Stomach (tissue), 4 donors: Measurements from ENCODE around the gene COMMD1.

Experiments used
- CTCF ChIP-seq, 7 experiments: fragments of 450-650 bp in 4 of 7; fragments of 200-600 bp in 3 of 7; sonication (generic) in 3 of 7; IDR thresholded peaks; one replicate each; pipeline ENCODE4 v1.5.1; 2016 to 2019; ENCODE audit warnings: antibody characterized with exemption in 7 of 7, control low read depth in 2 of 7, mild to moderate bottlenecking in 1 of 7
- POLR2A ChIP-seq, 4 donors: fragments of 450-650 bp; IDR thresholded peaks; one replicate each; pipeline ENCODE4 v1.6.1; 2016; ENCODE audit warnings: antibody characterized with exemption in 4 of 4, control low read depth in 2 of 4, mild to moderate bottlenecking in 1 of 4, moderate library complexity in 1 of 4
- POLR2AphosphoS5 ChIP-seq, 3 donors: sonication (generic); formaldehyde crosslinking; IDR thresholded peaks; one replicate each; pipeline ENCODE4 v1.6.1; 2016; ENCODE audit warnings: antibody characterized with exemption in 3 of 3

DNA sequence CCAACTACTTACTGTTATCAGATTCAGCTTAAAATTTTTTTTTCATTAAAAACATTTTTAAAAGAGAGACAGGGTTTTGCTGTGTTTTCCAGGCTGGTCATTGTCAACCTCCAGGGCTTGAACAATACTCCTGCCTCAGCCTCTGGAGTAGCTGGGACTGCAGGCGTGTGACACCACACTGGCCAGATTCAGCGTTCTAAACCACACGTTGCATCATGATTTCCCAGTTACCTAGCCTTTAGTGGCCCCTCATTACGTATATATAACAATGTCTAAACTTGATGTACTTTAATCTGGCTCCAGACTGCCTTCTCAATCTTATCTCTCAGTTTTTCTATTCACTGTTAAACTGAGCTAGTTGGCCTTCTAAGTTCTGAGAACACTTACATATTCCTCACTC lies 89.6 kb downstream of the COMMD1 start:
- TF ChIP-seq CTCF (IDR thresholded peaks at IDR 0.05), result no peak
- TF ChIP-seq POLR2A (IDR thresholded peaks at IDR 0.05), result no peak
- TF ChIP-seq POLR2AphosphoS5 (IDR thresholded peaks at IDR 0.05), result no peak
